Activated CD8-positive, alpha-beta memory T cell treated with anti-CD3 and anti-CD28 coated beads for 36 hours (primary cell): ENCODE measurements around the gene FKTN. TPM values are rescaled to one million over a fixed set of nuclear protein-coding genes. Genes with fewer than 3 reads are reported as not detected.

Experiments used
- CTCF ChIA-PET: fragments of 350-600 bp; sonication (Branson Sonifier 250); formaldehyde crosslinking; loops from one replicate; lab custom pipeline; 2021; ENCODE audit warnings: antibody characterized with exemption; lab: Charles Lee
- POLR2A ChIA-PET: fragments of 350-600 bp; sonication (Branson Sonifier 250); formaldehyde crosslinking; loops from one replicate; lab custom pipeline; 2021; ENCODE audit warnings: antibody characterized with exemption; lab: Charles Lee
- total RNA-seq, 2 experiments: library from RNA; stranded (reverse); gene quantifications; one replicate each; pipeline ENCODE4 v1.2.3, GENCODE V29; 2021

FKTN gene
- total RNA-seq, 2 experiments from 2014 or later = 16.8 to 18.8 TPM

- POLR2A ChIA-PET = no interaction called here
- CTCF ChIA-PET = interaction anchor here (0.6 to 0.7 kb wide), 2 partner anchors 261 to 539 kb away, joined by 3 read pairs; no protein-coding TSS in a partner anchor
Measured at GRCh38 chr9:105621001-105621400, 63.1 kb downstream of the FKTN start.

GRCh38 chr9:105625088-105625487, 67.2 kb downstream of the FKTN start:
- ChIA-PET CTCF (no interaction called here), POLR2A (no interaction called here)

GRCh38 chr9:105632807-105633206, 74.9 kb downstream of the FKTN start:
- CTCF ChIA-PET = no interaction called here
- POLR2A ChIA-PET = no interaction called here

GRCh38 chr9:105633411-105633810, 75.5 kb downstream of the FKTN start:
- ChIA-PET POLR2A (no interaction called here), CTCF (no interaction called here)

- CTCF ChIA-PET = no interaction called here
- POLR2A ChIA-PET = no interaction called here
Measured at GRCh38 chr9:105636331-105636730, 78.4 kb downstream of the FKTN start.

- ChIA-PET CTCF (interaction anchor here (0.9 kb wide), 1 partner anchor 78 kb away, joined by 3 read pairs; no protein-coding TSS in a partner anchor), POLR2A (no interaction called here)
Measured at GRCh38 chr9:105637787-105638395, 80.0 kb downstream of the FKTN start.

GRCh38 chr9:105639936-105640335, 82.0 kb downstream of the FKTN start:
- CTCF ChIA-PET = no interaction called here
- POLR2A ChIA-PET = no interaction called here

- CTCF ChIA-PET = no interaction called here
- POLR2A ChIA-PET = no interaction called here
Measured at GRCh38 chr9:105643795-105644194, 85.9 kb downstream of the FKTN start.

GRCh38 chr9:105646879-105647594, 89.1 kb downstream of the FKTN start:
- ChIA-PET CTCF (no interaction called here), POLR2A (no interaction called here)

- CTCF ChIA-PET = no interaction called here
- POLR2A ChIA-PET = no interaction called here
Measured at GRCh38 chr9:105647595-105648349, 89.8 kb downstream of the FKTN start.

GRCh38 chr9:105651806-105652205, 93.9 kb downstream of the FKTN start:
- CTCF ChIA-PET = no interaction called here

GRCh38 chr9:105656131-105656921, 98.4 kb downstream of the FKTN start:
- ChIA-PET CTCF (interaction anchor here (1.1 kb wide), 1 partner anchor 62 kb away, joined by 3 read pairs; no protein-coding TSS in a partner anchor), POLR2A (no interaction called here)

More at GRCh38 chr9:105651806-105652205, 93.9 kb downstream of the FKTN start:
- POLR2A ChIA-PET = no interaction called here

GRCh38 chr9:105658351-105658750, 100.4 kb downstream of the FKTN start:
- ChIA-PET CTCF (no interaction called here), POLR2A (no interaction called here)

GRCh38 chr9:105661011-105661410, 103.1 kb downstream of the FKTN start:
- ChIA-PET POLR2A (no interaction called here), CTCF (no interaction called here)

- ChIA-PET POLR2A (no interaction called here), CTCF (no interaction called here)
Measured at GRCh38 chr9:105662184-105663104, 104.5 kb downstream of the FKTN start, which contains the start of gene TAL2. Gene TAL2 (plus strand): TSS chr9:105662457. CDS start chr9:105662497, 40 bp downstream.

GRCh38 chr9:105663914-105664313, 106.0 kb downstream of the FKTN start:
- CTCF ChIA-PET = no interaction called here

GRCh38 chr9:105667867-105668266, 109.9 kb downstream of the FKTN start:
- POLR2A ChIA-PET = no interaction called here

More at GRCh38 chr9:105663914-105664313, 106.0 kb downstream of the FKTN start:
- POLR2A ChIA-PET = no interaction called here

GRCh38 chr9:105670315-105670714, 112.4 kb downstream of the FKTN start:
- ChIA-PET CTCF (no interaction called here), POLR2A (no interaction called here)

More at GRCh38 chr9:105667867-105668266, 109.9 kb downstream of the FKTN start:
- CTCF ChIA-PET = no interaction called here
